Measurements from ENCODE around the gene AHCY.
"Not testable (repeated sequence)": the region's sequence is repeated elsewhere in the genome, so short reads cannot be mapped to it uniquely, and the experiment has no call there.

Gene AHCY

GRCh38 chr20:34254979-34255378, 48.2 kb downstream of the AHCY start:
- DNase-seq (ENCODE audit: low read depth): no peak

GRCh38 chr20:34252431-34253086, 50.6 kb downstream of the AHCY start:
- DNase-seq (ENCODE audit: low read depth): not testable (repeated sequence)

- no peak for DNase-seq (ENCODE audit: low read depth)
These were observed 51.5 kb downstream of the AHCY start for GRCh38 chr20:34251619-34252018.

- no peak for DNase-seq (ENCODE audit: low read depth)
These were observed 53.1 kb downstream of the AHCY start for GRCh38 chr20:34250005-34250404.

- no peak for DNase-seq (ENCODE audit: low read depth)
These were observed 53.9 kb downstream of the AHCY start for GRCh38 chr20:34249291-34249690.

- no peak for DNase-seq (ENCODE audit: low read depth)
These were observed 57.0 kb downstream of the AHCY start for GRCh38 chr20:34246126-34246626.

- no peak for DNase-seq (ENCODE audit: low read depth)
These were observed 59.8 kb downstream of the AHCY start for GRCh38 chr20:34243377-34243776.

- DNase-seq (ENCODE audit: low read depth): no peak
These were observed 60.3 kb downstream of the AHCY start for GRCh38 chr20:34242879-34243278.

- DNase-seq (ENCODE audit: low read depth): not testable (repeated sequence)
These were observed 61.1 kb downstream of the AHCY start for GRCh38 chr20:34242015-34242414.

- DNase-seq (ENCODE audit: low read depth): no peak
These were observed 62.2 kb downstream of the AHCY start, which contains the start of gene ASIP for GRCh38 chr20:34240693-34241615. Gene ASIP, plus strand, starts transcription at chr20:34241423. Its CDS starts 18,952 bp downstream, at chr20:34260375.

GRCh38 chr20:34240121-34240520, 63.0 kb downstream of the AHCY start:
- no peak for DNase-seq (ENCODE audit: low read depth)

GRCh38 chr20:34237942-34238341, 65.2 kb downstream of the AHCY start:
- DNase-seq (ENCODE audit: low read depth): no peak

GRCh38 chr20:34235875-34236274, 67.3 kb downstream of the AHCY start:
- no peak for DNase-seq (ENCODE audit: low read depth)

GRCh38 chr20:34233687-34234086, 69.5 kb downstream of the AHCY start:
- no peak for DNase-seq (ENCODE audit: low read depth)

GRCh38 chr20:34232494-34233087, 70.6 kb downstream of the AHCY start:
- DNase-seq (ENCODE audit: low read depth): no peak

GRCh38 chr20:34231634-34232033, 71.5 kb downstream of the AHCY start:
- no peak for DNase-seq (ENCODE audit: low read depth)
